Mesendoderm (in vitro differentiated cells): ENCODE measurements around the gene FKBP14.
"Not testable (repeated sequence)": the region's sequence is repeated elsewhere in the genome, so short reads cannot be mapped to it uniquely, and the experiment has no call there.

ENCODE experiments used
- DNase-seq: peaks from one replicate; pipeline ENCODE4 v3.0.0; 2013
- H2AK5ac ChIP-seq: 2 replicates; pipeline ENCODE4 v1.6.1; 2013; ENCODE audit warnings: low read length, inconsistent platforms
- H2BK120ac ChIP-seq: 2 replicates; pipeline ENCODE4 v1.6.1; 2013; ENCODE audit warnings: low read depth, mild to moderate bottlenecking, low read length, moderate library complexity, mixed read lengths
- H2BK15ac ChIP-seq: replicated peaks from 2 replicates; pipeline ENCODE4 v1.6.1; 2013; ENCODE audit warnings: low read depth, mild to moderate bottlenecking, moderate library complexity
- H2BK5ac ChIP-seq: 2 replicates; pipeline ENCODE4 v1.6.1; 2013; ENCODE audit warnings: low read length, inconsistent platforms
- H3K18ac ChIP-seq: 2 replicates; pipeline ENCODE4 v1.6.1; 2013; ENCODE audit warnings: mild to moderate bottlenecking, low read length, mixed read lengths
- H3K23ac ChIP-seq: one replicate; pipeline ENCODE4 v1.6.1; 2013; ENCODE audit warnings: low read length
- H3K27ac ChIP-seq: 2 replicates; pipeline ENCODE4 v1.5.1; 2013; ENCODE audit warnings: low read depth, mild to moderate bottlenecking, inconsistent platforms, low read length, moderate library complexity
- H3K27me3 ChIP-seq: 2 replicates; pipeline ENCODE4 v1.6.1; 2013; ENCODE audit warnings: low read length, control low read depth, mild to moderate bottlenecking, inconsistent platforms; ENCODE audit not compliant: insufficient read depth, poor library complexity
- H3K36me3 ChIP-seq: 2 replicates; pipeline ENCODE4 v1.6.1; 2013; ENCODE audit warnings: low read length, inconsistent platforms; ENCODE audit not compliant: control insufficient read depth, insufficient read depth
- H3K4ac ChIP-seq: one replicate; pipeline ENCODE4 v1.6.1; 2013; ENCODE audit warnings: low read depth, mild to moderate bottlenecking, low read length, moderate library complexity
- H3K4me1 ChIP-seq: 2 replicates; pipeline ENCODE4 v1.6.1; 2013; ENCODE audit warnings: low read depth, low read length, inconsistent platforms; ENCODE audit not compliant: control insufficient read depth
- H3K4me2 ChIP-seq: 2 replicates; pipeline ENCODE4 v1.6.1; 2013; ENCODE audit warnings: low read length
- H3K4me3 ChIP-seq: 2 replicates; pipeline ENCODE4 v1.5.1; 2013; ENCODE audit warnings: mild to moderate bottlenecking, low read length
- H3K56ac ChIP-seq: one replicate; pipeline ENCODE4 v1.6.1; 2013; ENCODE audit warnings: low read length
- H3K79me1 ChIP-seq: 2 replicates; pipeline ENCODE4 v1.6.1; 2013; ENCODE audit warnings: low read length, inconsistent platforms
- H3K79me2 ChIP-seq: 2 replicates; pipeline ENCODE4 v1.6.1; 2013; ENCODE audit warnings: mild to moderate bottlenecking, low read length; ENCODE audit not compliant: control insufficient read depth, insufficient read depth
- H3K9ac ChIP-seq: 2 replicates; pipeline ENCODE4 v1.6.1; 2013; ENCODE audit warnings: low read length, inconsistent platforms
- H4K5ac ChIP-seq: one replicate; pipeline ENCODE4 v1.6.1; 2013; ENCODE audit warnings: low read length
- H4K8ac ChIP-seq: one replicate; pipeline ENCODE4 v1.6.1; 2013; ENCODE audit warnings: low read depth, mild to moderate bottlenecking, control low read depth, low read length, moderate library complexity
- WGBS: extraction: QIAGEN DNeasy Blood & Tissue Kit; methylation state at CpG from one replicate; pipeline ENCODE4 v1.1.7; 2013; ENCODE audit warnings: low lambda C conversion rate, missing lambda C conversion rate; ENCODE audit not compliant: insufficient coverage; ENCODE audit errors: extremely low coverage; 5-methylcytosine and 5-hydroxymethylcytosine counted together

FKBP14 gene

DNA sequence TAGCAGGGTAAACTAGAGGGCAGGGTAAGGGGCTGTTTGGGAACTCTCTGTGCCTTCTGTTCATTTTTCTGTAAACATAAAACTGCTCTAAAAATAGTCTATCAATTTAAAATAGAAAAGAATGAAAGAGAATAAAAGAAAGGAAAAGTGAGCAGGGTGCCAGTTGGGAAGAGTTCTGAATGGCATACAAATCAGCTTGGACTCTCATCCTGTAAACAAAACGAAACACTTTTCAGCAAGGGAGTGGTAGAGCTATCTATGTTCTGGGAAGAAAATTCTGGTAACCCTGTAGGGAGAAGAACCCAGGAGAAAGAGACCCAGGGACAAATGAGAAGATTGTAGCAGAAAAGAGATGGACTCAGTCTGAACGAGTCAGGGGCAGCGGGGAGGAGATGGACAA lies 61.5 kb downstream of the FKBP14 start:
- Histone ChIP-seq H3K9ac (no peak overlapping the region), H3K56ac (no peak overlapping the region), H3K79me2 (peaks cover 2% of the 10 kb centered on the region), H2AK5ac (no peak overlapping the region), H2BK120ac (no peak overlapping the region), H3K4ac (no peak overlapping the region), H3K79me1 (peaks cover 7% of the 10 kb centered on the region), H2BK5ac (no peak overlapping the region), H3K27me3 (no peaks in the 10 kb centered on the region), H3K18ac (no peak overlapping the region), H3K23ac (no peak overlapping the region), H3K27ac (no peak overlapping the region), H3K4me3 (no peak overlapping the region), H4K5ac (no peak overlapping the region), H4K8ac (no peak overlapping the region), H3K4me1 (no peaks in the 10 kb centered on the region), H3K4me2 (no peak overlapping the region), H3K36me3 (no peaks in the 10 kb centered on the region), H2BK15ac (no peak overlapping the region)
- no peak for DNase-seq
- no CpG with 5 or more reads among the region's 3 CpGs for WGBS

DNA sequence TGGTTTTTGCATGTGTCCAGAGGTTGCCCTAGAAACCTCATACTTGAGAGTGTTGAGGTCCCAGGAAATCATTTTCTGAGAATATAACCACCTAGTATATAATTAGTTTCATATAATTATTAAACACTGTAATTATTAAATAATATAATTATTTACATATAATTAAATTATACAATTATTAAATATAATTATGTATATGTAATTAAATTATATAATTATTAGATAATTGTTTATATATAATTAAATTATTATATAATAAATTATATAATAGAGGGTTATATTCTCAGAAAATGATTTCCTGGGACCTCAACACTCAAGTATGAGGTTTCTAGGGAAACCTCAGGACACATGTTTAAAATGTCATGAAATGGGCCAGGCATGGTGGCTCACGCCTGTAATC lies 64.5 kb downstream of the FKBP14 start:
- Histone ChIP-seq H3K4me2 (no peak overlapping the region), H2AK5ac (no peak overlapping the region), H2BK5ac (no peak overlapping the region), H3K27ac (no peak overlapping the region), H3K18ac (no peak overlapping the region), H3K56ac (no peak overlapping the region), H3K27me3 (no peaks in the 10 kb centered on the region), H3K4me3 (no peak overlapping the region), H4K5ac (no peak overlapping the region), H2BK120ac (no peak overlapping the region), H4K8ac (no peak overlapping the region), H3K79me1 (peaks cover 4% of the 10 kb centered on the region), H3K4me1 (no peaks in the 10 kb centered on the region), H3K36me3 (no peaks in the 10 kb centered on the region), H3K9ac (no peak overlapping the region), H2BK15ac (no peak overlapping the region), H3K4ac (no peak overlapping the region), H3K79me2 (no peaks in the 10 kb centered on the region), H3K23ac (no peak overlapping the region)
- WGBS, result no CpG with 5 or more reads among the region's 1 CpG
- DNase-seq, result no peak

DNA sequence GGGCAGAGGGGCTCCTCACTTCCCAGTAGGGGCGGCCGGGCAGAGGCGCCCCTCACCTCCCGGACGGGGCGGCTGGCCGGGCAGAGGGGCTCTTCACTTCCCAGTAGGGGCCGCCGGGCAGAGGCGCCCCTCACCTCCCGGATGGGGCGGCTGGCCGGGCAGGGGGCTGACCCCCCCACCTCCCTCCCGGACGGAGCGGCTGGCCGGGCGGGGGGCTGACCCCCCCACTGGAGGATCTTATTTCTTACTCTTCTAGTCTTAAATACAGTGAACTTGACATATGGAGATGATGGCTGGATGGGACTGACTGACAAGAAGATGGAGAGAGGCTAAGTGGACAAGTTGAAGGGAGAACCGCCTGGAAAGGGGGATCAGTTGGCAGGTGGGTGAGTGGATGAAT lies 64.9 kb downstream of the FKBP14 start:
- not testable (repeated sequence) for H3K18ac ChIP-seq, H2BK15ac ChIP-seq, H4K5ac ChIP-seq, H3K4me2 ChIP-seq, H3K4me3 ChIP-seq, H2AK5ac ChIP-seq, H3K9ac ChIP-seq, H3K79me1 ChIP-seq, H2BK120ac ChIP-seq, H3K23ac ChIP-seq, DNase-seq, H4K8ac ChIP-seq, H3K27ac ChIP-seq, H3K79me2 ChIP-seq, H3K4me1 ChIP-seq, H3K27me3 ChIP-seq, H3K56ac ChIP-seq, H3K36me3 ChIP-seq, H2BK5ac ChIP-seq, H3K4ac ChIP-seq
- no CpG with 5 or more reads among the region's 19 CpGs for whole genome bisulfite sequencing
